Liver (tissue), 9 donors: ENCODE results near the gene HES4. TPM values are rescaled to one million over a fixed set of nuclear protein-coding genes. Genes with fewer than 3 reads are reported as not detected.

ENCODE experiments used
- DNase-seq: peaks from one replicate; pipeline ENCODE4 v3.0.0-alpha.2; 2017; ENCODE audit warnings: low spot score
- H3K27ac ChIP-seq, 2 donors: one replicate each; pipeline ENCODE4 v1.7.0; 2013; ENCODE audit warnings: inconsistent platforms in 2 of 2, low read length in 2 of 2, control low read depth in 1 of 2, low read depth in 1 of 2, mild to moderate bottlenecking in 1 of 2
- H3K27me3 ChIP-seq, 4 donors: one replicate each; pipeline versions ENCODE4 v1.6.1 to v1.7.0; 2013; ENCODE audit warnings: low read length in 3 of 4, inconsistent platforms in 1 of 4, mild to moderate bottlenecking in 1 of 4, moderate library complexity in 1 of 4; ENCODE audit not compliant: control insufficient read depth in 4 of 4, insufficient read depth in 4 of 4
- H3K36me3 ChIP-seq, 4 donors: one replicate each; pipeline versions ENCODE4 v1.6.1 to v1.7.0; 2013; ENCODE audit warnings: low read length in 3 of 4, mild to moderate bottlenecking in 3 of 4, low read depth in 1 of 4, moderate library complexity in 1 of 4; ENCODE audit not compliant: control insufficient read depth in 4 of 4, insufficient read depth in 3 of 4
- H3K4me1 ChIP-seq, 4 donors: one replicate each; pipeline versions ENCODE4 v1.6.1 to v1.7.0; 2013; ENCODE audit warnings: low read length in 3 of 4, mild to moderate bottlenecking in 3 of 4, moderate library complexity in 1 of 4; ENCODE audit not compliant: control insufficient read depth in 4 of 4, insufficient read depth in 4 of 4
- H3K4me3 ChIP-seq, 3 donors: one replicate each; pipeline versions ENCODE4 v1.6.1 to v1.7.0; 2013; ENCODE audit warnings: low read length in 3 of 3, control low read depth in 1 of 3, low read depth in 1 of 3, mild to moderate bottlenecking in 1 of 3
- H3K9ac ChIP-seq, 2 donors: one replicate each; pipeline ENCODE4 v1.7.0; 2013; ENCODE audit warnings: low read length in 2 of 2, mild to moderate bottlenecking in 2 of 2, moderate library complexity in 2 of 2, control low read depth in 1 of 2, low read depth in 1 of 2
- H3K9me3 ChIP-seq, 4 donors: one replicate each; pipeline versions ENCODE4 v1.6.1 to v1.7.0; 2013; ENCODE audit warnings: low read length in 3 of 4; ENCODE audit not compliant: control insufficient read depth in 4 of 4
- EGR1 ChIP-seq, 2 donors: IDR thresholded peaks; 2 replicates each; pipeline ENCODE4 v1.6.1; 2016 to 2018; ENCODE audit warnings: antibody characterized with exemption in 2 of 2, low read depth in 2 of 2
- FOXA1 ChIP-seq: IDR thresholded peaks from 2 replicates; pipeline ENCODE4 v1.6.1; 2016; ENCODE audit warnings: antibody characterized with exemption
- GABPA ChIP-seq, 2 donors: IDR thresholded peaks in 1 of 2; conservative IDR thresholded peaks in 1 of 2; 2 replicates each; pipeline ENCODE4 v1.6.1; 2016; ENCODE audit warnings: antibody characterized with exemption in 2 of 2, mild to moderate bottlenecking in 1 of 2, moderate library complexity in 1 of 2
- HNF4A ChIP-seq, 2 donors: conservative IDR thresholded peaks; 2 replicates each; pipeline ENCODE4 v1.6.1; 2016; ENCODE audit warnings: antibody characterized with exemption in 2 of 2, mild to moderate bottlenecking in 2 of 2
- HNF4G ChIP-seq: IDR thresholded peaks from 2 replicates; pipeline ENCODE4 v1.6.1; 2016; ENCODE audit warnings: antibody characterized with exemption
- JUND ChIP-seq, 2 donors: IDR thresholded peaks; 2 replicates each; pipeline ENCODE4 v1.6.1; 2016; ENCODE audit warnings: antibody characterized with exemption in 2 of 2
- NR2F2 ChIP-seq: IDR thresholded peaks from 2 replicates; pipeline ENCODE4 v1.6.1; 2016; ENCODE audit warnings: antibody characterized with exemption
- REST ChIP-seq: IDR thresholded peaks from 2 replicates; pipeline ENCODE4 v1.6.1; 2016; ENCODE audit warnings: antibody characterized with exemption, mild to moderate bottlenecking
- SP1 ChIP-seq: IDR thresholded peaks from 2 replicates; pipeline ENCODE4 v1.6.1; 2018; ENCODE audit warnings: antibody characterized with exemption, mild to moderate bottlenecking
- TAF1 ChIP-seq: conservative IDR thresholded peaks from 2 replicates; pipeline ENCODE4 v1.6.1; 2016; ENCODE audit warnings: antibody characterized with exemption, mild to moderate bottlenecking
- YY1 ChIP-seq: IDR thresholded peaks from 2 replicates; pipeline ENCODE4 v1.6.1; 2016; ENCODE audit warnings: antibody characterized with exemption, mild to moderate bottlenecking
- ZBTB33 ChIP-seq: IDR thresholded peaks from 2 replicates; pipeline ENCODE4 v1.6.1; 2016; ENCODE audit warnings: antibody characterized with exemption
- WGBS: extraction: QIAGEN DNeasy Blood & Tissue Kit; methylation state at CpG from one replicate; pipeline ENCODE4 v1.1.7; 2013; 5-methylcytosine and 5-hydroxymethylcytosine counted together
- polyA plus RNA-seq, 2 donors: library from polyadenylated mRNA; stranded (reverse) in 1 of 2; unstranded in 1 of 2; fragments of 200-250 nt in 1 of 2; fragments of >200 nt in 1 of 2; fragmentation: Nextera tagmentation in 1 of 2; extraction: Ambion mirVana in 1 of 2; gene quantifications; one replicate each; pipeline versions ENCODE4 v1.2.1 to v1.2.3, GENCODE V29; 2013 to 2015
- total RNA-seq, 2 donors: library from RNA; depleted of rRNA; stranded (reverse); fragments of >200 nt; gene quantifications; one replicate each; pipeline ENCODE4 v1.2.3, GENCODE V29; 2014
- TF ChIP-seq, protein P1 (sequence below): IDR thresholded peaks from 2 replicates; pipeline ENCODE4 v1.6.1; 2016; ENCODE audit warnings: antibody characterized with exemption
- TF ChIP-seq, protein P2 (sequence below): fragments of 150-350 bp; IDR thresholded peaks from 2 replicates; pipeline ENCODE4 v1.5.1; 2017; ENCODE audit warnings: improper control_type of control experiment, low read depth, low read length; ENCODE audit not compliant: missing input control
- donor health status: healthy.
- donor health status: healthy.
- donor health status: healthy.
- donor health status: healthy.
- donor health status: healthy.

Gene HES4
- total and polyA plus RNA-seq, 4 donors, result 0.93 to 1.9 (median 1.7) TPM

DNA sequence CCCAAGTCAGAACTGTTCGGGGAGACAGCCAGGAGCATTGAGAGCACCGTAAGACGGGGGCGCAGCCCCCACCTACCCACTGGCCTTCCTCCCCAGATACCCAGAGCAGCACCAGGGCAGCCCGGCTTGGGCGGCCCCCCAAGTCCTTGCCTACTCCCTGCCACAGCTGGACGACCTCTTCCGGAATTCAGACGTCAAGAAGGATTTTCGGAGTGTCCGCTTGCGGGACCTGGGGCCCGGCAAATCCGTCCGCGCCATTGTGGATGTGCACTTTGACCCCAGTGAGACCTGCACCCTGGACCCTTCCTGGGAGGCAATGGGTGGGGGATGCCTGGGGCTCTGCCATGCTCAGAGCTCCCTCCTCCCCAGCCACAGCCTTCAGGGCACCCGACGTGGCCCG lies 47.5 kb upstream of the HES4 start:
- Histone ChIP-seq H3K4me3 (no peak overlapping the region), H3K36me3 (peaks cover 0 to 33% (median 8%) of the 10 kb centered on the region in 4 donors), H3K27ac (no peak overlapping the region), H3K9me3 (no peaks in the 10 kb centered on the region), H3K27me3 (no peaks in the 10 kb centered on the region), H3K9ac (no peak overlapping the region), H3K4me1 (no peaks in the 10 kb centered on the region)
- no peak for DNase-seq
- 97% methylated on average over 19 of the region's 19 CpGs for WGBS
- TF ChIP-seq, protein P1, sequence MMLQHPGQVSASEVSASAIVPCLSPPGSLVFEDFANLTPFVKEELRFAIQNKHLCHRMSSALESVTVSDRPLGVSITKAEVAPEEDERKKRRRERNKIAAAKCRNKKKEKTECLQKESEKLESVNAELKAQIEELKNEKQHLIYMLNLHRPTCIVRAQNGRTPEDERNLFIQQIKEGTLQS, result no peak
- TF ChIP-seq HNF4A (conservative IDR thresholded peaks at IDR 0.05) (no peak), JUND (IDR thresholded peaks at IDR 0.05) (no peak), GABPA (IDR thresholded peaks at IDR 0.05 in 1 of 2, conservative IDR thresholded peaks at IDR 0.05 in 1 of 2) (no peak), NR2F2 (no peak), YY1 (no peak), REST (no peak), FOXA1 (no peak), HNF4G (no peak), EGR1 (IDR thresholded peaks at IDR 0.05; ENCODE audit: low read depth in 2 of 2) (no peak), TAF1 (no peak), ZBTB33 (no peak), SP1 (no peak)
- TF ChIP-seq, protein P2, sequence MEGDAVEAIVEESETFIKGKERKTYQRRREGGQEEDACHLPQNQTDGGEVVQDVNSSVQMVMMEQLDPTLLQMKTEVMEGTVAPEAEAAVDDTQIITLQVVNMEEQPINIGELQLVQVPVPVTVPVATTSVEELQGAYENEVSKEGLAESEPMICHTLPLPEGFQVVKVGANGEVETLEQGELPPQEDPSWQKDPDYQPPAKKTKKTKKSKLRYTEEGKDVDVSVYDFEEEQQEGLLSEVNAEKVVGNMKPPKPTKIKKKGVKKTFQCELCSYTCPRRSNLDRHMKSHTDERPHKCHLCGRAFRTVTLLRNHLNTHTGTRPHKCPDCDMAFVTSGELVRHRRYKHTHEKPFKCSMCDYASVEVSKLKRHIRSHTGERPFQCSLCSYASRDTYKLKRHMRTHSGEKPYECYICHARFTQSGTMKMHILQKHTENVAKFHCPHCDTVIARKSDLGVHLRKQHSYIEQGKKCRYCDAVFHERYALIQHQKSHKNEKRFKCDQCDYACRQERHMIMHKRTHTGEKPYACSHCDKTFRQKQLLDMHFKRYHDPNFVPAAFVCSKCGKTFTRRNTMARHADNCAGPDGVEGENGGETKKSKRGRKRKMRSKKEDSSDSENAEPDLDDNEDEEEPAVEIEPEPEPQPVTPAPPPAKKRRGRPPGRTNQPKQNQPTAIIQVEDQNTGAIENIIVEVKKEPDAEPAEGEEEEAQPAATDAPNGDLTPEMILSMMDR, result no peak

DNA sequence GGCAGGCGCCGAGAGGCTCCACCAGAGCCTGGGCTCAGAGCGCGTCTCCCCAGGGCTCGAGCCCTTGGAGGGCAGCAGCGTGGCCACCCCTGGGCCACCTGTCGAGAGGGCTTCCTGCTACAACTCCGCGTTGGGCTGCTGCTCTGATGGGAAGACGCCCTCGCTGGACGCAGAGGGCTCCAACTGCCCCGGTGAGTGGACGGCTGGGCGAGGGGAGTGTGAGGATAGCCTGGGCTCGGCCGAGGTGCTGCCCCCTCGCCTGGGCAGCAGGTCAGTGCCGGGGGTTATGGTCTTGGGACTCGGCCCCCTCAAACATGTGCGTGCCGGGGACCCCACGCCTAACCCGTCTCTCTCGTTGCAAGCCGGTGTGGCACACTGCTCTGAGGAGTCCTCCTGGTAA lies 46.9 kb upstream of the HES4 start:
- no peak for TF ChIP-seq HNF4A (conservative IDR thresholded peaks at IDR 0.05)
- H3K9ac ChIP-seq, result no peak overlapping the region
- H3K4me1 ChIP-seq, result no peaks in the 10 kb centered on the region
- WGBS, result 97% methylated on average over 26 of the region's 26 CpGs
- H3K4me3 ChIP-seq, result no peak overlapping the region
- H3K36me3 ChIP-seq, result peaks cover 0 to 30% (median 8%) of the 10 kb centered on the region in 4 donors
- DNase-seq, result no peak
- no peaks in the 10 kb centered on the region for H3K9me3 ChIP-seq
- H3K27me3 ChIP-seq, result no peaks in the 10 kb centered on the region
- no peak overlapping the region for H3K27ac ChIP-seq
